Trophoblast cell (in vitro differentiated cells and primary cell): ENCODE measurements around the gene ZNF25.

ENCODE experiments used
- DNase-seq, 2 donors: peaks; one replicate each; pipeline ENCODE4 v3.0.0-alpha.2; 2016
- H2AFZ ChIP-seq: 2 replicates; pipeline ENCODE4 v1.6.1; 2013; ENCODE audit warnings: low read length, moderate library complexity, mild to moderate bottlenecking; ENCODE audit not compliant: insufficient read depth, poor library complexity
- H2AK5ac ChIP-seq: 2 replicates; pipeline ENCODE4 v1.6.1; 2013; ENCODE audit warnings: mild to moderate bottlenecking, low read length
- H2BK120ac ChIP-seq: 2 replicates; pipeline ENCODE4 v1.6.1; 2013; ENCODE audit warnings: low read length, mild to moderate bottlenecking, moderate library complexity; ENCODE audit not compliant: insufficient read depth, poor library complexity
- H2BK12ac ChIP-seq: 2 replicates; pipeline ENCODE4 v1.6.1; 2013; ENCODE audit warnings: mild to moderate bottlenecking, low read length, moderate library complexity
- H2BK5ac ChIP-seq: 2 replicates; pipeline ENCODE4 v1.6.1; 2013; ENCODE audit warnings: low read length, low read depth, moderate library complexity, mild to moderate bottlenecking; ENCODE audit not compliant: poor library complexity
- H3K14ac ChIP-seq: 2 replicates; pipeline ENCODE4 v1.6.1; 2013; ENCODE audit warnings: mild to moderate bottlenecking, low read length
- H3K18ac ChIP-seq: 2 replicates; pipeline ENCODE4 v1.6.1; 2013; ENCODE audit warnings: mild to moderate bottlenecking, low read length
- H3K23ac ChIP-seq: 2 replicates; pipeline ENCODE4 v1.6.1; 2013; ENCODE audit warnings: low read length
- H3K27ac ChIP-seq: 2 replicates; pipeline ENCODE4 v1.5.1; 2013; ENCODE audit warnings: low read depth, mild to moderate bottlenecking, inconsistent platforms, low read length, moderate library complexity
- H3K27me3 ChIP-seq: 2 replicates; pipeline ENCODE4 v1.6.1; 2013; ENCODE audit warnings: inconsistent platforms, mild to moderate bottlenecking, low read length, moderate library complexity; ENCODE audit not compliant: insufficient read depth
- H3K36me3 ChIP-seq, 2 experiments: 1 replicate in 1 of 2; 2 replicates in 1 of 2; pipeline ENCODE4 v1.6.1; 2013; ENCODE audit warnings: low read length in 2 of 2, mild to moderate bottlenecking in 2 of 2, moderate library complexity in 1 of 2; ENCODE audit not compliant: insufficient read depth in 2 of 2, control insufficient read depth in 1 of 2
- H3K4ac ChIP-seq: 2 replicates; pipeline ENCODE4 v1.6.1; 2013; ENCODE audit warnings: low read depth, mild to moderate bottlenecking, low read length, moderate library complexity
- H3K4me1 ChIP-seq, 2 experiments: 1 replicate in 1 of 2; 2 replicates in 1 of 2; pipeline ENCODE4 v1.6.1; 2013; ENCODE audit warnings: low read length in 2 of 2, mild to moderate bottlenecking in 2 of 2, moderate library complexity in 1 of 2; ENCODE audit not compliant: insufficient read depth in 2 of 2, control insufficient read depth in 1 of 2
- H3K4me2 ChIP-seq: 2 replicates; pipeline ENCODE4 v1.6.1; 2013; ENCODE audit warnings: inconsistent platforms, mild to moderate bottlenecking, low read length, moderate library complexity
- H3K4me3 ChIP-seq: 2 replicates; pipeline ENCODE4 v1.5.1; 2013; ENCODE audit warnings: mild to moderate bottlenecking, low read depth, low read length, inconsistent platforms
- H3K79me1 ChIP-seq: one replicate; pipeline ENCODE4 v1.6.1; 2013; ENCODE audit warnings: low read length
- H3K79me2 ChIP-seq: 2 replicates; pipeline ENCODE4 v1.6.1; 2013; ENCODE audit warnings: low read length, mild to moderate bottlenecking; ENCODE audit not compliant: control insufficient read depth, insufficient read depth, poor library complexity
- H3K9ac ChIP-seq: 2 replicates; pipeline ENCODE4 v1.6.1; 2013; ENCODE audit warnings: mild to moderate bottlenecking, low read length
- H3K9me3 ChIP-seq: 2 replicates; pipeline ENCODE4 v1.6.1; 2013; ENCODE audit warnings: low read depth, mild to moderate bottlenecking, control low read depth, inconsistent platforms, low read length; ENCODE audit not compliant: insufficient read depth
- H4K12ac ChIP-seq: 2 replicates; pipeline ENCODE4 v1.6.1; 2013; ENCODE audit warnings: low read depth, mild to moderate bottlenecking, low read length, moderate library complexity
- H4K8ac ChIP-seq: 2 replicates; pipeline ENCODE4 v1.6.1; 2013; ENCODE audit warnings: low read depth, mild to moderate bottlenecking, low read length, moderate library complexity
- H4K91ac ChIP-seq: one replicate; pipeline ENCODE4 v1.6.1; 2013; ENCODE audit warnings: low read depth, mild to moderate bottlenecking, low read length, moderate library complexity
- WGBS: extraction: QIAGEN DNeasy Blood & Tissue Kit; methylation state at CpG from one replicate; pipeline ENCODE4 v1.1.7; 2013; ENCODE audit warnings: missing lambda C conversion rate; ENCODE audit not compliant: insufficient read length, insufficient coverage; ENCODE audit errors: extremely low coverage; 5-methylcytosine and 5-hydroxymethylcytosine counted together

ZNF25 gene

GRCh38 chr10:37991655-37992054, 15.2 kb upstream of the ZNF25 start:
- H3K79me2 ChIP-seq, result no peaks in the 10 kb centered on the region
- H2BK5ac ChIP-seq, result no peak overlapping the region
- no peak overlapping the region for H4K91ac ChIP-seq
- H3K18ac ChIP-seq, result no peak overlapping the region
- H3K4me3 ChIP-seq, result no peak overlapping the region
- H2BK12ac ChIP-seq, result no peak overlapping the region
- no peak overlapping the region for H3K4me2 ChIP-seq
- no peak overlapping the region for H2BK120ac ChIP-seq
- no peak overlapping the region for H2AFZ ChIP-seq
- no peaks in the 10 kb centered on the region for H3K27me3 ChIP-seq
- no peak overlapping the region for H3K27ac ChIP-seq
- no peak overlapping the region for H3K14ac ChIP-seq
- no peaks in the 10 kb centered on the region for H3K36me3 ChIP-seq
- no CpG with 5 or more reads among the region's 2 CpGs for WGBS
- H4K12ac ChIP-seq, result no peak overlapping the region
- peaks cover 26% of the 10 kb centered on the region for H3K9me3 ChIP-seq
- no peak overlapping the region for H3K23ac ChIP-seq
- no peak overlapping the region for H2AK5ac ChIP-seq
- H3K9ac ChIP-seq, result no peak overlapping the region
- H3K4me1 ChIP-seq, result no peaks in the 10 kb centered on the region
- H3K4ac ChIP-seq, result no peak overlapping the region
- DNase-seq, result no peak
- H3K79me1 ChIP-seq, result no peaks in the 10 kb centered on the region
- H4K8ac ChIP-seq, result no peak overlapping the region

- Histone ChIP-seq H3K79me1 (peaks cover 3% of the 10 kb centered on the region), H3K23ac (no peak overlapping the region), H3K27me3 (no peaks in the 10 kb centered on the region), H3K14ac (no peak overlapping the region), H3K4me1 (peaks cover 0 to 2% of the 10 kb centered on the region in 2 experiments), H3K9me3 (no peaks in the 10 kb centered on the region), H3K79me2 (peaks cover 3% of the 10 kb centered on the region), H2BK120ac (no peak overlapping the region), H2AK5ac (no peak overlapping the region), H4K8ac (peak overlapping the region; percentile 84), H4K91ac (no peak overlapping the region), H2BK12ac (no peak overlapping the region), H3K9ac (no peak overlapping the region), H2BK5ac (no peak overlapping the region), H3K4ac (no peak overlapping the region), H3K27ac (no peak overlapping the region), H3K4me3 (no peak overlapping the region), H2AFZ (peak overlapping the region; percentile 66), H4K12ac (no peak overlapping the region), H3K4me2 (peak overlapping the region; percentile 67), H3K36me3 (no peaks in the 10 kb centered on the region), H3K18ac (no peak overlapping the region)
- WGBS, result no CpG with 5 or more reads among the region's 9 CpGs
- DNase-seq, result no peak
Measured at GRCh38 chr10:37976880-37977203, 395 bp upstream of the ZNF25 start.

DNA sequence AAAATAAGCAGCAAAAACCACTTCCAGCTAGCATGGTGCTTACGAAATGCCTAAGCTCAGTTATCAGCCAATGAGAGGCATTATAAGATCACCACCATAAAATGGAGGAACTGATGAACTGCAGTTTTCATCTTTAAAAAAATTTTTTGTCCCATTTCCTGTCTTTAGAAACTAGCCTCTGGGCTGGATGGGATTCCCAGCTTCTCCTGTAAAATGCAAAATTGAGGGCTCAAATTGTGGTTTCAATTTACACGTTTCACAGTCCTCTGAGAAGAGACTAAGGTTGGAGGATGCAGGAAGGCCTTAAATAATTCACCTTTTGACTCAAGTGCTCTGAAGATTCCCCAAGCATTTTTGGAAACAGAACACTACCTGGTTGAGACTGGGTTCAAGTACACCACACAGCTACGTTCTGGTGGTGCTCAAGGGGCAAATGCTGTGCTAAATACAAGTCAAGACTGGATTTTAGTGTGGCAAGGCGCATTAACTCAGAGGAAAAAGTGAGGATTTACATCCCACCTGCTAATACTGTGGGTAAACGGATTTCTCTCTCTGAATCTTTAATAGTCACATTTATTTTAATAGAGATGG, 951 bp downstream of the ZNF25 start:
- Histone ChIP-seq H3K4me2 (peak overlapping the region; percentile 73), H3K4ac (no peak overlapping the region), H4K91ac (no peak overlapping the region), H3K18ac (no peak overlapping the region), H2AK5ac (no peak overlapping the region), H4K8ac (peak overlapping the region; percentile 84), H3K23ac (no peak overlapping the region), H3K79me1 (peaks cover 3% of the 10 kb centered on the region), H3K9me3 (no peaks in the 10 kb centered on the region), H3K27me3 (no peaks in the 10 kb centered on the region), H4K12ac (no peak overlapping the region), H3K27ac (no peak overlapping the region), H3K9ac (no peak overlapping the region), H3K4me3 (no peak overlapping the region), H3K79me2 (peaks cover 3% of the 10 kb centered on the region), H3K14ac (no peak overlapping the region), H3K36me3 (no peaks in the 10 kb centered on the region), H2AFZ (peak overlapping the region; percentile 87), H3K4me1 (peaks cover 0 to 2% of the 10 kb centered on the region in 2 experiments), H2BK12ac (no peak overlapping the region), H2BK120ac (no peak overlapping the region), H2BK5ac (no peak overlapping the region)
- WGBS, result no CpG with 5 or more reads among the region's 5 CpGs
- DNase-seq, result no peak

DNA sequence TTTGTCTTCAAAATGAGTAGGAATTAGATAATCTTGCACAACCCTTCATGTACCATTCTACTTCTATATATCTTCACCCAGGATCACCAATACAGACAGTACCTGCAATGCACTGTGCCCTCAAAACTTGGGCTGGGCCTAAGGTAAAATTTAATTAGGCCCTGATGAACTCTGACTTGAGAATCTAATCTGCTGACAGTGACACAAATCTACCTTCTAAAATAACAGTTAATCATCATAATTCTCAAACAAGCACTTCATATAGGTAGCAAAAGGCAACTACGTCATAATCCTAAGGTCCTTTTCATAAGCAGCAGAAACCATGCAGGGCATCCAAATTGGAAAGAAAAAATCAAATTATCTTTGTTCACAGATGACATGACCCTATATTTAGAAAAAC, 4.1 kb downstream of the ZNF25 start:
- H4K12ac ChIP-seq, result no peak overlapping the region
- no peak for DNase-seq
- H3K4me1 ChIP-seq, result peaks cover 0 to 2% of the 10 kb centered on the region in 2 experiments
- H3K18ac ChIP-seq, result no peak overlapping the region
- no peak overlapping the region for H2BK120ac ChIP-seq
- peaks cover 3% of the 10 kb centered on the region for H3K79me1 ChIP-seq
- H4K8ac ChIP-seq, result no peak overlapping the region
- H3K4me3 ChIP-seq, result no peak overlapping the region
- no peak overlapping the region for H2AK5ac ChIP-seq
- peaks cover 3% of the 10 kb centered on the region for H3K79me2 ChIP-seq
- H3K4me2 ChIP-seq, result no peak overlapping the region
- no peaks in the 10 kb centered on the region for H3K36me3 ChIP-seq
- H3K27ac ChIP-seq, result no peak overlapping the region
- H3K9me3 ChIP-seq, result peaks cover 1% of the 10 kb centered on the region
- H2BK12ac ChIP-seq, result no peak overlapping the region
- H3K23ac ChIP-seq, result no peak overlapping the region
- no peaks in the 10 kb centered on the region for H3K27me3 ChIP-seq
- no peak overlapping the region for H3K4ac ChIP-seq
- no CpG with 5 or more reads among the region's 1 CpG for WGBS
- H2BK5ac ChIP-seq, result no peak overlapping the region
- H3K9ac ChIP-seq, result no peak overlapping the region
- H4K91ac ChIP-seq, result no peak overlapping the region
- no peak overlapping the region for H2AFZ ChIP-seq
- no peak overlapping the region for H3K14ac ChIP-seq
